HepG2 (cell line): Measurements from ENCODE around the gene L3MBTL1. TPM values are rescaled to one million over a fixed set of nuclear protein-coding genes. Genes with fewer than 3 reads are reported as not detected.

Experiments
- HNF4G ChIP-seq, 2 experiments: sonication (generic) in 1 of 2; formaldehyde crosslinking in 1 of 2; IDR thresholded peaks; 2 replicates each; pipeline versions ENCODE4 v1.4.0 to v1.6.1; 2011 to 2020; ENCODE audit warnings: borderline replicate concordance in 2 of 2, low read depth in 2 of 2, mild to moderate bottlenecking in 2 of 2, low read length in 1 of 2, missing genetic modification reagents in 1 of 2, moderate library complexity in 1 of 2
- IKZF4 ChIP-seq: sonication (generic); formaldehyde crosslinking; IDR thresholded peaks from 2 replicates; pipeline ENCODE4 v1.5.1; 2020; ENCODE audit warnings: borderline replicate concordance, mild to moderate bottlenecking, low read depth, missing genetic modification reagents; ENCODE audit errors: not compliant biosample characterization
- KLF13 ChIP-seq: sonication (generic); formaldehyde crosslinking; IDR thresholded peaks from 2 replicates; pipeline ENCODE4 v1.4.0; 2020; ENCODE audit warnings: mild to moderate bottlenecking, missing genetic modification reagents
- MAFG ChIP-seq: sonication (generic); formaldehyde crosslinking; IDR thresholded peaks from 2 replicates; pipeline ENCODE4 v1.5.1; 2020; ENCODE audit warnings: mild to moderate bottlenecking, missing genetic modification reagents
- NBN ChIP-seq: fragments of 450-650 bp; conservative IDR thresholded peaks from 2 replicates; pipeline ENCODE4 v1.6.1; 2017
- NONO ChIP-seq, 2 experiments: fragments of 450-650 bp in 1 of 2; sonication (generic) in 1 of 2; formaldehyde crosslinking in 1 of 2; IDR thresholded peaks in 1 of 2; conservative IDR thresholded peaks in 1 of 2; 2 replicates each; pipeline versions ENCODE4 v1.6.1 to v1.8.0; 2017 to 2022; ENCODE audit warnings: mild to moderate bottlenecking in 1 of 2, missing genetic modification reagents in 1 of 2, moderate library complexity in 1 of 2
- PCBP1 ChIP-seq: fragments of 200-400 bp; formaldehyde crosslinking; IDR thresholded peaks from 2 replicates; pipeline ENCODE4 v1.6.1; 2017; ENCODE audit warnings: mild to moderate bottlenecking, low read depth, low read length, borderline replicate concordance
- REL ChIP-seq: sonication (generic); formaldehyde crosslinking; conservative IDR thresholded peaks from 2 replicates; pipeline ENCODE4 v1.8.0; 2022; ENCODE audit warnings: mild to moderate bottlenecking, missing genetic modification reagents, moderate library complexity
- ZEB1 ChIP-seq: IDR thresholded peaks from 2 replicates; pipeline ENCODE4 v1.6.1; 2012; ENCODE audit warnings: mild to moderate bottlenecking, low read depth, inconsistent platforms; ENCODE audit not compliant: insufficient replicate concordance
- ZKSCAN8 ChIP-seq: IDR thresholded peaks from 2 replicates; pipeline ENCODE4 v1.6.1; 2016; ENCODE audit warnings: borderline replicate concordance, missing genetic modification reagents, missing compliant biosample characterization
- ZNF253 ChIP-seq: sonication (generic); formaldehyde crosslinking; IDR thresholded peaks from 2 replicates; pipeline ENCODE4 v1.8.0; 2022; ENCODE audit warnings: mild to moderate bottlenecking, missing genetic modification reagents, borderline replicate concordance
- ZNF354B ChIP-seq: sonication (generic); formaldehyde crosslinking; IDR thresholded peaks from 2 replicates; pipeline ENCODE4 v1.8.0; 2022; ENCODE audit warnings: mild to moderate bottlenecking, missing genetic modification reagents
- ZNF572 ChIP-seq: sonication (generic); formaldehyde crosslinking; IDR thresholded peaks from 2 replicates; pipeline ENCODE4 v1.5.1; 2020; ENCODE audit warnings: mild to moderate bottlenecking, missing genetic modification reagents
- ZNF891 ChIP-seq: sonication (generic); formaldehyde crosslinking; IDR thresholded peaks from 2 replicates; pipeline ENCODE4 v1.5.0; 2020; ENCODE audit warnings: mild to moderate bottlenecking, missing genetic modification reagents
- polyA plus RNA-seq, 8 experiments: library from polyadenylated mRNA; depleted of rRNA in 3 of 8; stranded (reverse) in 7 of 8; unstranded in 1 of 8; fragments of >200 nt; fragmentation: Illumina TruSeq in 4 of 8; extraction: Trizol in 4 of 8; gene quantifications; 2 replicates each; pipeline versions ENCODE4 v1.2.1 to v1.2.3, GENCODE V29; 2011 to 2016; ENCODE audit warnings: low read depth in 4 of 8, missing spikeins in 1 of 8, mixed read lengths in 1 of 8; ENCODE audit not compliant: insufficient read depth in 1 of 8
- total RNA-seq, 5 experiments: library from RNA; depleted of rRNA; stranded (reverse); fragments of >200 nt; fragmentation: Illumina TruSeq; extraction: Trizol; gene quantifications; 2 replicates each; pipeline ENCODE4 v1.2.3, GENCODE V29; 2016; ENCODE audit warnings: low read depth in 1 of 5
- TF ChIP-seq, protein P1 (sequence below): sonication (generic); formaldehyde crosslinking; IDR thresholded peaks from 2 replicates; pipeline ENCODE4 v1.4.0; 2020; ENCODE audit warnings: mild to moderate bottlenecking, missing genetic modification reagents, borderline replicate concordance
- TF ChIP-seq, protein P2 (sequence below): IDR thresholded peaks from 2 replicates; pipeline ENCODE4 v1.6.1; 2018; ENCODE audit warnings: missing genetic modification reagents
- TF ChIP-seq, protein P3 (sequence below): sonication (generic); formaldehyde crosslinking; IDR thresholded peaks from 2 replicates; pipeline ENCODE4 v1.4.0; 2020; ENCODE audit warnings: missing genetic modification reagents, low read depth, mild to moderate bottlenecking, borderline replicate concordance
- TF ChIP-seq, protein P4 (sequence below): sonication (generic); formaldehyde crosslinking; conservative IDR thresholded peaks from 2 replicates; pipeline ENCODE4 v1.4.0; 2020; ENCODE audit warnings: missing genetic modification reagents

Gene L3MBTL1
- total and polyA plus RNA-seq, 2 of the 13 experiments (the other 11 are each of a cell fraction or from before 2014, with no cell fraction given): 9.0 to 17.8 TPM

DNA sequence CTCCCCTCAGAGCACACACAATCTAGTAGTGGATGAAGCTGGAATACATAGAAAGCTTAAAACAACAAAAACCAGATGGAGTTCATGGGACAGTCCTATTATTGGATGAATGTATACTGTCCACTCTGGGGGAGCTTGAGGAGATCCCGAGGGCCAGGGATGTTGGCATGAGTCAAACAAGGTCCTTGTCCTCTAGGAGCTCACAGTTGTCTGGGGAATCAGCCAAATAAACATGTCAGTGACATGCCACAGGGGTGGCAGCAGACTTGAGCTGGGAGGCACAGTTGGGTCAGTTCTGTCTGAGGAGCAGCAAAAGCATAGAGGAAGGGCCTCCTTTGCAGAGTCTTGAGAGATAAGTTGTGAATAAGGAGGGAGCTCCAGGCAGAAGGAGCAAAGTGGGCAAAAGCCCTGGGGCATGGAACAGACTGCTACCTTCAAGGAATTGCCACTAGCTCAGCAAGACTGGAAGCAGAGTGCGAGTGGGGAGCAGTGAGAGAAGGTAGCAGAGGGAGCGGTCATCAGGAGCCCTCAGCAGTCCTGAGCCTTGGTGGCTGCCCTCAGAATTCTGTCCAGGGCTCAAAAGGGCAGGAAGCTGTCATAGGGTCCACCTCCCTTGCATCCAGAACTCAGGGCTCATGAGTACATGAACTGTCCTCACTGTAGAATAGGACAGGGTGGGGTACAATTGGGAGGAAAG, 22.1 kb downstream of the L3MBTL1 start (continued):
- TF ChIP-seq ZNF354B (CRISPR knock-in tag) (no peak), ZNF572 (CRISPR knock-in tag) (0 out of 2 replicates have a peak, but pooled peaks have one; percentile 27), IKZF4 (CRISPR knock-in tag) (no peak), ZNF891 (CRISPR knock-in tag) (peak; percentile 66; the same call in 1 of the 2 replicates), KLF13 (CRISPR knock-in tag) (no peak), ZKSCAN8 (CRISPR knock-in tag) (no peak), NONO (IDR thresholded peaks at IDR 0.05) (no peak), NONO (CRISPR knock-in tag; conservative IDR thresholded peaks at IDR 0.05) (no peak), MAFG (CRISPR knock-in tag) (no peak), NBN (no peak), ZNF253 (no peak), ZEB1 (no peak), REL (CRISPR knock-in tag) (no peak), HNF4G (IDR thresholded peaks at IDR 0.05; ENCODE audit: borderline replicate concordance, low read depth, low read length) (no peak), HNF4G (CRISPR knock-in tag; IDR thresholded peaks at IDR 0.05; ENCODE audit: borderline replicate concordance, low read depth) (no peak), PCBP1 (no peak)
- TF ChIP-seq, protein P1, sequence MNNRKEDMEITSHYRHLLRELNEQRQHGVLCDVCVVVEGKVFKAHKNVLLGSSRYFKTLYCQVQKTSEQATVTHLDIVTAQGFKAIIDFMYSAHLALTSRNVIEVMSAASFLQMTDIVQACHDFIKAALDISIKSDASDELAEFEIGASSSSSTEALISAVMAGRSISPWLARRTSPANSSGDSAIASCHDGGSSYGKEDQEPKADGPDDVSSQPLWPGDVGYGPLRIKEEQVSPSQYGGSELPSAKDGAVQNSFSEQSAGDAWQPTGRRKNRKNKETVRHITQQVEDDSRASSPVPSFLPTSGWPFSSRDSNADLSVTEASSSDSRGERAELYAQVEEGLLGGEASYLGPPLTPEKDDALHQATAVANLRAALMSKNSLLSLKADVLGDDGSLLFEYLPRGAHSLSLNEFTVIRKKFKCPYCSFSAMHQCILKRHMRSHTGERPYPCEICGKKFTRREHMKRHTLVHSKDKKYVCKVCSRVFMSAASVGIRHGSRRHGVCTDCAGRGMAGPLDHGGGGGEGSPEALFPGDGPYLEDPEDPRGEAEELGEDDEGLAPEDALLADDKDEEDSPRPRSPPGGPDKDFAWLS (CRISPR knock-in tag): 0 out of 2 replicates have a peak, but pooled peaks have one; percentile 27
- TF ChIP-seq, protein P2, sequence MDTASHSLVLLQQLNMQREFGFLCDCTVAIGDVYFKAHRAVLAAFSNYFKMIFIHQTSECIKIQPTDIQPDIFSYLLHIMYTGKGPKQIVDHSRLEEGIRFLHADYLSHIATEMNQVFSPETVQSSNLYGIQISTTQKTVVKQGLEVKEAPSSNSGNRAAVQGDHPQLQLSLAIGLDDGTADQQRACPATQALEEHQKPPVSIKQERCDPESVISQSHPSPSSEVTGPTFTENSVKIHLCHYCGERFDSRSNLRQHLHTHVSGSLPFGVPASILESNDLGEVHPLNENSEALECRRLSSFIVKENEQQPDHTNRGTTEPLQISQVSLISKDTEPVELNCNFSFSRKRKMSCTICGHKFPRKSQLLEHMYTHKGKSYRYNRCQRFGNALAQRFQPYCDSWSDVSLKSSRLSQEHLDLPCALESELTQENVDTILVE (CRISPR knock-in tag): no peak
- TF ChIP-seq, protein P3, sequence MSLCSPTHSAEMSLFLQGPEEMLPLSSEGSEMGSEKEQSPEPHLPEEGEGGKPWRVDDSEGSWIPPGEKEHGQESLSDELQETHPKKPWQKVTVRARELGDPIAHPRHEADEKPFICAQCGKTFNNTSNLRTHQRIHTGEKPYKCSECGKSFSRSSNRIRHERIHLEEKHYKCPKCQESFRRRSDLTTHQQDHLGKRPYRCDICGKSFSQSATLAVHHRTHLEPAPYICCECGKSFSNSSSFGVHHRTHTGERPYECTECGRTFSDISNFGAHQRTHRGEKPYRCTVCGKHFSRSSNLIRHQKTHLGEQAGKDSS (CRISPR knock-in tag): 0 out of 2 replicates have a peak, but pooled peaks have one; percentile 2
- TF ChIP-seq, protein P4, sequence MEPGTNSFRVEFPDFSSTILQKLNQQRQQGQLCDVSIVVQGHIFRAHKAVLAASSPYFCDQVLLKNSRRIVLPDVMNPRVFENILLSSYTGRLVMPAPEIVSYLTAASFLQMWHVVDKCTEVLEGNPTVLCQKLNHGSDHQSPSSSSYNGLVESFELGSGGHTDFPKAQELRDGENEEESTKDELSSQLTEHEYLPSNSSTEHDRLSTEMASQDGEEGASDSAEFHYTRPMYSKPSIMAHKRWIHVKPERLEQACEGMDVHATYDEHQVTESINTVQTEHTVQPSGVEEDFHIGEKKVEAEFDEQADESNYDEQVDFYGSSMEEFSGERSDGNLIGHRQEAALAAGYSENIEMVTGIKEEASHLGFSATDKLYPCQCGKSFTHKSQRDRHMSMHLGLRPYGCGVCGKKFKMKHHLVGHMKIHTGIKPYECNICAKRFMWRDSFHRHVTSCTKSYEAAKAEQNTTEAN (CRISPR knock-in tag): no peak
